ENCODE data around the gene ABLIM1.
A peak's percentile ranks its signal among the peaks of the same experiment; 100 is the strongest.

DNA sequence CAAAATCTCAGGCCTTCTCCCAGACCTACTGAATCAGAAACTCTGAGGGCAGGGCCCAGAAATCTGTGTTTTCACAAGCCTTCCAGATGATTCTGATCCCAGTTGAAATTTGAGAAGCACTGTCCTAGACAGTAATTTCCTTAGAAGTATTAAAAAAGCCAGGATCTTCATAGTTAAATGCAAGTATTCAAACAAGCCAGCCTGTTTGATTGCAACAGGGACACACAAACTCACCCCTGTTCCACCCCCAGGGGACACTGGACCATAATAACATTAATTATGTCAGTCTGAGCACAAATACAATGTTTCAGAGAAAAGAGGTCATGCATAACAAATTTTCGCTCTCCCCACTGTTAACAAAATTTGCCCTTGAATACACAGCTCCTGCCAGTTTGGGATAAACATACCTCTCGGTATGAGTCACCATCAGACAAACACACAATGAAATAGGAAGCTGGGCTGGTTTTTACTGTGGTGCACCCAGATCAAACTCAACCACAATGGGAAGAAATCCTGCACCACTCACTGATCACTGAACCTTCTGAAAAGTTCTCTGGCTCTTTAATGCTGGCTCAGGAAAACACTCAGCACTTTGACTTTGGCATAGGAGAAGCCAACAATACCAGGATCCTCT is 34.3 kb downstream of the ABLIM1 start:
- TF ChIP-seq, protein P1, sequence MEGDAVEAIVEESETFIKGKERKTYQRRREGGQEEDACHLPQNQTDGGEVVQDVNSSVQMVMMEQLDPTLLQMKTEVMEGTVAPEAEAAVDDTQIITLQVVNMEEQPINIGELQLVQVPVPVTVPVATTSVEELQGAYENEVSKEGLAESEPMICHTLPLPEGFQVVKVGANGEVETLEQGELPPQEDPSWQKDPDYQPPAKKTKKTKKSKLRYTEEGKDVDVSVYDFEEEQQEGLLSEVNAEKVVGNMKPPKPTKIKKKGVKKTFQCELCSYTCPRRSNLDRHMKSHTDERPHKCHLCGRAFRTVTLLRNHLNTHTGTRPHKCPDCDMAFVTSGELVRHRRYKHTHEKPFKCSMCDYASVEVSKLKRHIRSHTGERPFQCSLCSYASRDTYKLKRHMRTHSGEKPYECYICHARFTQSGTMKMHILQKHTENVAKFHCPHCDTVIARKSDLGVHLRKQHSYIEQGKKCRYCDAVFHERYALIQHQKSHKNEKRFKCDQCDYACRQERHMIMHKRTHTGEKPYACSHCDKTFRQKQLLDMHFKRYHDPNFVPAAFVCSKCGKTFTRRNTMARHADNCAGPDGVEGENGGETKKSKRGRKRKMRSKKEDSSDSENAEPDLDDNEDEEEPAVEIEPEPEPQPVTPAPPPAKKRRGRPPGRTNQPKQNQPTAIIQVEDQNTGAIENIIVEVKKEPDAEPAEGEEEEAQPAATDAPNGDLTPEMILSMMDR (IDR thresholded peaks at IDR 0.05 in 4 of 5, conservative IDR thresholded peaks at IDR 0.05 in 1 of 5) = no peak
- peak in 1 of 2 donors; percentile 27 for TF ChIP-seq POLR2A (IDR thresholded peaks at IDR 0.05)
